ENCODE data around the gene KIRREL1.

The KIRREL1 gene

GRCh38 chr1:158103861-158104522, 110.5 kb downstream of the KIRREL1 start:
- Histone ChIP-seq H3K4me1 (ENCODE audit: insufficient read depth, low read length, severe bottlenecking) (no peaks in the 10 kb centered on the region), H3K9ac (ENCODE audit: low read length) (no peak overlapping the region), H3K79me2 (ENCODE audit: insufficient read depth, low read length) (no peaks in the 10 kb centered on the region), H2AFZ (ENCODE audit: low read length) (no peak overlapping the region), H3K27me3 (ENCODE audit: insufficient read depth, low read length) (no peaks in the 10 kb centered on the region; the same call in 1 of the 2 replicates), H3K9me3 (ENCODE audit: low read length) (no peaks in the 10 kb centered on the region), H3K9me2 (ENCODE audit: low read depth, low read length) (no peaks in the 10 kb centered on the region), H3K4me2 (ENCODE audit: low read length) (no peak overlapping the region), H3F3A (ENCODE audit: insufficient read depth, low read length) (no peaks in the 10 kb centered on the region), H3K36me3 (ENCODE audit: insufficient read depth, low read length) (no peaks in the 10 kb centered on the region), H3K27ac (ENCODE audit: low read depth, low read length, poor library complexity, severe bottlenecking) (no peak overlapping the region), H3K4me3 (ENCODE audit: low read depth, low read length, poor library complexity, severe bottlenecking) (no peak overlapping the region), H4K20me1 (ENCODE audit: insufficient read depth, low read length) (no peaks in the 10 kb centered on the region)
- TF ChIP-seq EZH2 (IDR thresholded peaks at IDR 0.05; ENCODE audit: borderline replicate concordance, low read length) (no peak), CTCF (IDR thresholded peaks at IDR 0.05; ENCODE audit: low read length) (no peak)

- H3K4me1 ChIP-seq (ENCODE audit: insufficient read depth, low read length, severe bottlenecking): no peaks in the 10 kb centered on the region
- TF ChIP-seq EZH2 (IDR thresholded peaks at IDR 0.05; ENCODE audit: borderline replicate concordance, low read length): no peak
- TF ChIP-seq CTCF (IDR thresholded peaks at IDR 0.05; ENCODE audit: low read length): no peak
- no peaks in the 10 kb centered on the region for H3F3A ChIP-seq (ENCODE audit: insufficient read depth, low read length)
- no peak overlapping the region for H3K4me2 ChIP-seq (ENCODE audit: low read length)
- H3K79me2 ChIP-seq (ENCODE audit: insufficient read depth, low read length): no peaks in the 10 kb centered on the region
- no peak overlapping the region for H3K4me3 ChIP-seq (ENCODE audit: low read depth, low read length, poor library complexity, severe bottlenecking)
- H3K9ac ChIP-seq (ENCODE audit: low read length): no peak overlapping the region
- H3K27me3 ChIP-seq (ENCODE audit: insufficient read depth, low read length): peaks cover 7% of the 10 kb centered on the region; the same call in 1 of the 2 replicates
- H3K36me3 ChIP-seq (ENCODE audit: insufficient read depth, low read length): no peaks in the 10 kb centered on the region
- no peaks in the 10 kb centered on the region for H3K9me2 ChIP-seq (ENCODE audit: low read depth, low read length)
- no peak overlapping the region for H3K27ac ChIP-seq (ENCODE audit: low read depth, low read length, poor library complexity, severe bottlenecking)
- no peaks in the 10 kb centered on the region for H4K20me1 ChIP-seq (ENCODE audit: insufficient read depth, low read length)
- no peak overlapping the region for H2AFZ ChIP-seq (ENCODE audit: low read length)
- H3K9me3 ChIP-seq (ENCODE audit: low read length): no peaks in the 10 kb centered on the region
Observed at GRCh38 chr1:158104891-158105290, 111.4 kb downstream of the KIRREL1 start.

- Histone ChIP-seq H2AFZ (ENCODE audit: low read length) (no peak overlapping the region), H4K20me1 (ENCODE audit: insufficient read depth, low read length) (no peaks in the 10 kb centered on the region), H3K79me2 (ENCODE audit: insufficient read depth, low read length) (no peaks in the 10 kb centered on the region), H3K27me3 (ENCODE audit: insufficient read depth, low read length) (peaks cover 7% of the 10 kb centered on the region; the same call in 1 of the 2 replicates), H3K9me2 (ENCODE audit: low read depth, low read length) (no peaks in the 10 kb centered on the region), H3K4me3 (ENCODE audit: low read depth, low read length, poor library complexity, severe bottlenecking) (no peak overlapping the region), H3K36me3 (ENCODE audit: insufficient read depth, low read length) (no peaks in the 10 kb centered on the region), H3F3A (ENCODE audit: insufficient read depth, low read length) (no peaks in the 10 kb centered on the region), H3K9ac (ENCODE audit: low read length) (no peak overlapping the region), H3K9me3 (ENCODE audit: low read length) (no peaks in the 10 kb centered on the region), H3K27ac (ENCODE audit: low read depth, low read length, poor library complexity, severe bottlenecking) (no peak overlapping the region), H3K4me1 (ENCODE audit: insufficient read depth, low read length, severe bottlenecking) (no peaks in the 10 kb centered on the region), H3K4me2 (ENCODE audit: low read length) (no peak overlapping the region)
- TF ChIP-seq CTCF (IDR thresholded peaks at IDR 0.05; ENCODE audit: low read length) (no peak), EZH2 (IDR thresholded peaks at IDR 0.05; ENCODE audit: borderline replicate concordance, low read length) (no peak)
Observed at GRCh38 chr1:158105352-158106095, 112.1 kb downstream of the KIRREL1 start.
